IMR-90 (cell line): Measurements from ENCODE around the gene RAB3A. TPM values are rescaled to one million over a fixed set of nuclear protein-coding genes. Genes with fewer than 3 reads are reported as not detected.

Experiments used
- ATAC-seq: fragments of 200-7000 bp; cut with Tn5 transposase; 2 replicates; pipeline ENCODE4 v1.9.1; 2020; ENCODE audit warnings: low read depth, mild to moderate bottlenecking, moderate library complexity
- BruUV-seq: library from RNA; stranded (reverse); fragments of 400-500 nt; replicated peaks from 2 replicates; lab custom pipeline; 2021; lab: Mats Ljungman, UMichigan
- CTCF ChIA-PET: fragments of 300-600 bp; formaldehyde crosslinking; extraction: SDS; loops from one replicate; lab custom pipeline; 2021; ENCODE audit warnings: antibody characterized with exemption; lab: Yijun Ruan, JAX
- POLR2A ChIA-PET: fragments of 300-600 bp; sonication (Branson Sonifier 250); formaldehyde crosslinking; loops from one replicate; lab custom pipeline; 2022; ENCODE audit warnings: antibody characterized with exemption; ENCODE audit not compliant: unreplicated experiment; lab: Charles Lee
- DNase-seq: peaks from one replicate; pipeline ENCODE4 v3.0.0; 2013
- H2AFZ ChIP-seq: replicated peaks from 2 replicates; pipeline ENCODE3; 2013; ENCODE audit warnings: low read length, mild to moderate bottlenecking; ENCODE audit not compliant: poor library complexity
- H2AK5ac ChIP-seq: 2 replicates; pipeline ENCODE4 v1.6.1; 2013; ENCODE audit warnings: low read depth, low read length, inconsistent platforms
- H2AK9ac ChIP-seq: replicated peaks from 2 replicates; pipeline ENCODE3; 2013; ENCODE audit warnings: mild to moderate bottlenecking, low read depth, low read length, moderate library complexity; ENCODE audit not compliant: poor library complexity
- H2BK120ac ChIP-seq: 2 replicates; pipeline ENCODE4 v1.6.1; 2013; ENCODE audit warnings: low read depth, low read length, inconsistent platforms
- H2BK15ac ChIP-seq: 3 replicates; pipeline ENCODE4 v1.6.1; 2013; ENCODE audit warnings: low read depth, low read length, inconsistent platforms
- H2BK20ac ChIP-seq: 2 replicates; pipeline ENCODE4 v1.6.1; 2013; ENCODE audit warnings: low read depth, mild to moderate bottlenecking, inconsistent platforms, low read length, moderate library complexity
- H2BK5ac ChIP-seq: 2 replicates; pipeline ENCODE4 v1.6.1; 2013; ENCODE audit warnings: mild to moderate bottlenecking, low read depth, low read length, inconsistent platforms; ENCODE audit not compliant: poor library complexity, severe bottlenecking
- H3K14ac ChIP-seq: replicated peaks from 2 replicates; pipeline ENCODE4 v1.6.1; 2013; ENCODE audit warnings: low read depth, low read length, inconsistent platforms
- H3K18ac ChIP-seq: 2 replicates; pipeline ENCODE4 v1.6.1; 2013; ENCODE audit warnings: low read depth, low read length, control low read depth
- H3K23ac ChIP-seq: 2 replicates; pipeline ENCODE4 v1.6.1; 2013; ENCODE audit warnings: low read depth, low read length, inconsistent platforms
- H3K27ac ChIP-seq: 2 replicates; pipeline ENCODE4 v1.5.1; 2013; ENCODE audit warnings: mild to moderate bottlenecking, control low read depth, low read length; ENCODE audit not compliant: insufficient read depth
- H3K27me3 ChIP-seq: 2 replicates; pipeline ENCODE4 v1.6.1; 2013; ENCODE audit warnings: low read length; ENCODE audit not compliant: control insufficient read depth, insufficient read depth
- H3K36me3 ChIP-seq: 2 replicates; pipeline ENCODE4 v1.6.1; 2013; ENCODE audit warnings: low read length, mixed read lengths; ENCODE audit not compliant: control insufficient read depth, insufficient read depth
- H3K4ac ChIP-seq: 2 replicates; pipeline ENCODE4 v1.6.1; 2013; ENCODE audit warnings: low read depth, low read length, inconsistent platforms
- H3K4me1 ChIP-seq: 2 replicates; pipeline ENCODE4 v1.6.1; 2013; ENCODE audit warnings: low read length, mixed read lengths; ENCODE audit not compliant: control insufficient read depth, insufficient read depth
- H3K4me2 ChIP-seq: 2 replicates; pipeline ENCODE4 v1.6.1; 2013; ENCODE audit warnings: low read depth, mild to moderate bottlenecking, control low read depth, low read length, moderate library complexity
- H3K4me3 ChIP-seq: 2 replicates; pipeline ENCODE4 v1.5.1; 2013; ENCODE audit warnings: low read depth, mild to moderate bottlenecking, control low read depth, low read length, moderate library complexity; ENCODE audit not compliant: insufficient read depth
- H3K56ac ChIP-seq: 2 replicates; pipeline ENCODE4 v1.6.1; 2013; ENCODE audit warnings: low read length, inconsistent platforms; ENCODE audit not compliant: insufficient read depth; ENCODE audit errors: extremely low read depth
- H3K79me1 ChIP-seq, 2 experiments: 2 replicates each; pipeline ENCODE4 v1.6.1; 2013; ENCODE audit warnings: low read length in 2 of 2, inconsistent platforms in 1 of 2, low read depth in 1 of 2
- H3K9ac ChIP-seq: 2 replicates; pipeline ENCODE4 v1.6.1; 2013; ENCODE audit warnings: low read depth, low read length, control low read depth
- H3K9me1 ChIP-seq: 2 replicates; pipeline ENCODE4 v1.6.1; 2013; ENCODE audit warnings: low read length, inconsistent platforms; ENCODE audit not compliant: insufficient read depth
- H3K9me3 ChIP-seq: 2 replicates; pipeline ENCODE4 v1.6.1; 2013; ENCODE audit warnings: low read length; ENCODE audit not compliant: control insufficient read depth, insufficient read depth
- H4K20me1 ChIP-seq: 2 replicates; pipeline ENCODE4 v1.6.1; 2013; ENCODE audit warnings: low read length, inconsistent platforms; ENCODE audit not compliant: insufficient read depth
- H4K5ac ChIP-seq: 2 replicates; pipeline ENCODE4 v1.6.1; 2013; ENCODE audit warnings: mild to moderate bottlenecking, low read depth, low read length, control low read depth
- H4K8ac ChIP-seq, 2 experiments: 2 replicates each; pipeline ENCODE4 v1.6.1; 2013; ENCODE audit warnings: low read depth in 2 of 2, low read length in 2 of 2, control low read depth in 1 of 2, inconsistent platforms in 1 of 2
- H4K91ac ChIP-seq: 2 replicates; pipeline ENCODE4 v1.6.1; 2013; ENCODE audit warnings: low read depth, low read length, inconsistent platforms; ENCODE audit not compliant: insufficient read depth
- POLR2A ChIP-seq: IDR thresholded peaks from 2 replicates; pipeline ENCODE4 v1.6.1; 2012; ENCODE audit warnings: mild to moderate bottlenecking, low read depth, low read length
- RFX5 ChIP-seq: IDR thresholded peaks from 2 replicates; pipeline ENCODE4 v1.8.0; 2012; ENCODE audit warnings: low read depth, mild to moderate bottlenecking, low read length, moderate library complexity
- SMC3 ChIP-seq: fragments of 150-350 bp; IDR thresholded peaks from 2 replicates; pipeline ENCODE4 v1.6.1; 2016; ENCODE audit warnings: low read depth, mild to moderate bottlenecking, antibody characterized with exemption, low read length, moderate library complexity
- WGBS, 2 experiments: methylation state at CpG; one replicate each; pipeline versions ENCODE4 v1.1.5 to v1.1.7; 2013; ENCODE audit warnings: missing lambda C conversion rate in 2 of 2; ENCODE audit not compliant: insufficient read length in 1 of 2; ENCODE audit errors: extremely low coverage in 2 of 2; 5-methylcytosine and 5-hydroxymethylcytosine counted together
- dilution Hi-C: fragments of 300-500 bp; cut with HindIII; formaldehyde crosslinking; loops from one replicate; pipeline ENCODE4 v1.14.3; 2018; ENCODE audit warnings: low sequenced_read_pairs; ENCODE audit not compliant: unreplicated experiment
- in situ Hi-C: fragments of 300-500 bp; cut with MboI; formaldehyde crosslinking; loops from 3 replicates; pipeline ENCODE4 v1.14.3; 2019; ENCODE audit warnings: low sequenced_read_pairs, inconsistent platforms, mixed read lengths
- intact Hi-C: fragments of 100-400 bp; cut with micrococcal nuclease; formaldehyde crosslinking; loops from 2 replicates; pipeline ENCODE4 v1.10.0; 2022
- polyA plus RNA-seq, 3 experiments: library from polyadenylated mRNA; depleted of rRNA; stranded (reverse); fragments of >200 nt; gene quantifications; 2 replicates each; pipeline ENCODE4 v1.2.3, GENCODE V29; 2012; ENCODE audit warnings: low replicate concordance in 1 of 3
- total RNA-seq: library from RNA; depleted of rRNA; stranded (reverse); fragments of >200 nt; gene quantifications from 2 replicates; pipeline ENCODE4 v1.2.3, GENCODE V29; 2012

Gene RAB3A
- total and polyA plus RNA-seq, 2 of the 4 experiments (the other 2 are of a cell fraction), result 3.0 to 13.6 TPM

- TF ChIP-seq SMC3, result no peak
- peak; percentile 81 for TF ChIP-seq RFX5
Observed at GRCh38 chr19:18156841-18157464, 46.9 kb downstream of the RAB3A start (continued).

- Histone ChIP-seq H4K8ac (no peak overlapping the region), H2BK5ac (no peak overlapping the region), H2BK15ac (no peak overlapping the region), H3K4me2 (no peak overlapping the region), H4K91ac (no peak overlapping the region), H3K23ac (peak overlapping the region; percentile 4), H3K56ac (no peak overlapping the region), H3K4ac (no peak overlapping the region), H3K18ac (no peak overlapping the region), H2BK20ac (no peak overlapping the region), H2AK9ac (peak overlapping the region; percentile 61), H3K36me3 (peaks cover 13% of the 10 kb centered on the region; the same call in 1 of the 2 replicates), H3K4me3 (no peak overlapping the region), H2AK5ac (0 out of 2 replicates have a peak overlapping the region, but pooled peaks have one; percentile 54), H3K14ac (no peak overlapping the region), H2BK120ac (no peak overlapping the region), H3K79me1 (peaks cover 15 to 49% of the 10 kb centered on the region in 2 experiments; a peak in 3 of 4 replicates), H3K4me1 (peaks cover 24% of the 10 kb centered on the region), H3K9ac (0 out of 2 replicates have a peak overlapping the region, but pooled peaks have one; percentile 12), H3K9me1 (peaks cover 14% of the 10 kb centered on the region), H3K9me3 (no peaks in the 10 kb centered on the region), H3K27ac (no peak overlapping the region; the same call in 1 of the 2 replicates), H3K27me3 (no peaks in the 10 kb centered on the region), H2AFZ (no peak overlapping the region), H4K20me1 (peaks cover 29% of the 10 kb centered on the region), H4K5ac (no peak overlapping the region)
- 93% methylated on average over 4 of the region's 6 CpGs; no CpG with 5 or more reads in 1 of the 2 experiments for WGBS, 2 experiments
- ChIA-PET POLR2A (no interaction called here), CTCF (no interaction called here)
- TF ChIP-seq RFX5 (no peak), POLR2A (no peak)
- dilution Hi-C loops, result no loop called here
- DNase-seq, result no peak
- no peak for ATAC-seq
- in situ Hi-C loops, result no loop called here
- intact Hi-C loops, result loop anchor here (10.0 kb wide), 1 partner anchor 151 kb away; the partner anchor contains the start of gene ARRDC2
- no TSS peak for BruUV-seq
Observed at GRCh38 chr19:18156268-18156667, 47.6 kb downstream of the RAB3A start.
